ENCODE data around the gene BMF. TPM values are rescaled to one million over a fixed set of nuclear protein-coding genes. Genes with fewer than 3 reads are reported as not detected.
"Not testable (repeated sequence)": the region's sequence is repeated elsewhere in the genome, so short reads cannot be mapped to it uniquely, and the experiment has no call there.

The BMF gene
- total RNA-seq, 1 donor from 2014 or later, result 23.0 TPM

DNA sequence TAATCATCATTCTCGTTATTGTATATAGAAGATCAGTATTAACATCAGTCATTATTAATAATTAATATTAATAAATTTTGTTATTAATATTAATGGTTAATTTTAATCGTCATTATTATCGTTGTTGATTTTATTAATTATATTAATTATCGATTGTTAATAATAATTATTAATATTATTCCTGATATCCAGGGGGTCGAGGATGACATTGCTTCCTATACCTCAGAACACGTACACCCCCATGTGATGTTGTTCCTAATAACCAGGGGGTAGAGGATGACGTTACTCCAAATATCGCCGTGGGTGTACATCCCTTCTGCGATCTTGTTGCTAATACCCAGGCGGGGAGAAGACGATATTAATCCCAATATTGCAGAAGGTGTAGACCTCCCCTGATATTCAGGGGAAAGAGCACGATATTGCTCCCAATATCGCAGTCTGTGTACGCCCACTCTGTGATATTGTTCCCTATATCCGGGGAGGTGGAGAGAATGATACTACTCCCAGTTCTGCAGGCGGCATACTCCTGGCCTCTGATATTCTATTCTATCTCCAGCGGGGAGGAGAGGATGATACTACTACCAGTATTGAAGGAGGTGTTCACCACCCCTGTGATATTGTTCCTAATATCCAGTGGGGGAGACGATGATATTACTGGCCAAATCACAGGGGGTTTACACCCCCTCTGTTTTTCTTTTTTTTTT is 22.3 kb upstream of the BMF start:
- DNase-seq (ENCODE audit: low read depth, low spot score), result no peak
- TF ChIP-seq, protein P1, sequence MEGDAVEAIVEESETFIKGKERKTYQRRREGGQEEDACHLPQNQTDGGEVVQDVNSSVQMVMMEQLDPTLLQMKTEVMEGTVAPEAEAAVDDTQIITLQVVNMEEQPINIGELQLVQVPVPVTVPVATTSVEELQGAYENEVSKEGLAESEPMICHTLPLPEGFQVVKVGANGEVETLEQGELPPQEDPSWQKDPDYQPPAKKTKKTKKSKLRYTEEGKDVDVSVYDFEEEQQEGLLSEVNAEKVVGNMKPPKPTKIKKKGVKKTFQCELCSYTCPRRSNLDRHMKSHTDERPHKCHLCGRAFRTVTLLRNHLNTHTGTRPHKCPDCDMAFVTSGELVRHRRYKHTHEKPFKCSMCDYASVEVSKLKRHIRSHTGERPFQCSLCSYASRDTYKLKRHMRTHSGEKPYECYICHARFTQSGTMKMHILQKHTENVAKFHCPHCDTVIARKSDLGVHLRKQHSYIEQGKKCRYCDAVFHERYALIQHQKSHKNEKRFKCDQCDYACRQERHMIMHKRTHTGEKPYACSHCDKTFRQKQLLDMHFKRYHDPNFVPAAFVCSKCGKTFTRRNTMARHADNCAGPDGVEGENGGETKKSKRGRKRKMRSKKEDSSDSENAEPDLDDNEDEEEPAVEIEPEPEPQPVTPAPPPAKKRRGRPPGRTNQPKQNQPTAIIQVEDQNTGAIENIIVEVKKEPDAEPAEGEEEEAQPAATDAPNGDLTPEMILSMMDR (conservative IDR thresholded peaks at IDR 0.05), result no peak
- Mint-ChIP-seq H3K27me3 (ENCODE audit: low read depth) (peaks cover 42% of the 10 kb centered on the region), H3K4me1 (peaks cover 3% of the 10 kb centered on the region), H3K27ac (ENCODE audit: unreplicated experiment) (no peak overlapping the region), H3K9me3 (no peaks in the 10 kb centered on the region), H3K36me3 (ENCODE audit: low read depth) (no peaks in the 10 kb centered on the region), H3K4me3 (no peak overlapping the region)

DNA sequence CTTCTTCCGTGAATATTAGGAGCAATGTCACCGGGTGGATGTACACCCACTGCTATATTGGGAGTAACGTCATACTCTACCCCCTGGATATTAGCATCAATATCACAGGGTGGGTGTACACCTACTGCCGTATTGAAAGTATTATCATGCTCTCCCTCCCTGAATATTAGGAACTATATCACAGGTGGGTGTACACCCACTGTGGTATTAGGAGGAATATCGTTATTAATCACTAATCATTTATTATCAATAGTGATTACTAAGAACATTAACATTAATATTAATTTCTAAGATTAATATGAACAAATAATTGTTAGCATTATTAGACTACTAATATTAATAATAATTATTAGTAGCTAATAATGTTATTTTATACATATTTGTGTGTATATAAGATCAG is 21.4 kb upstream of the BMF start:
- Mint-ChIP-seq H3K4me1 (no peaks in the 10 kb centered on the region), H3K9me3 (no peaks in the 10 kb centered on the region), H3K4me3 (no peak overlapping the region), H3K36me3 (ENCODE audit: low read depth) (no peaks in the 10 kb centered on the region), H3K27ac (ENCODE audit: unreplicated experiment) (no peak overlapping the region), H3K27me3 (ENCODE audit: low read depth) (peaks cover 42% of the 10 kb centered on the region)
- TF ChIP-seq, protein P1 (conservative IDR thresholded peaks at IDR 0.05), result no peak
- no peak for DNase-seq (ENCODE audit: low read depth, low spot score)

DNA sequence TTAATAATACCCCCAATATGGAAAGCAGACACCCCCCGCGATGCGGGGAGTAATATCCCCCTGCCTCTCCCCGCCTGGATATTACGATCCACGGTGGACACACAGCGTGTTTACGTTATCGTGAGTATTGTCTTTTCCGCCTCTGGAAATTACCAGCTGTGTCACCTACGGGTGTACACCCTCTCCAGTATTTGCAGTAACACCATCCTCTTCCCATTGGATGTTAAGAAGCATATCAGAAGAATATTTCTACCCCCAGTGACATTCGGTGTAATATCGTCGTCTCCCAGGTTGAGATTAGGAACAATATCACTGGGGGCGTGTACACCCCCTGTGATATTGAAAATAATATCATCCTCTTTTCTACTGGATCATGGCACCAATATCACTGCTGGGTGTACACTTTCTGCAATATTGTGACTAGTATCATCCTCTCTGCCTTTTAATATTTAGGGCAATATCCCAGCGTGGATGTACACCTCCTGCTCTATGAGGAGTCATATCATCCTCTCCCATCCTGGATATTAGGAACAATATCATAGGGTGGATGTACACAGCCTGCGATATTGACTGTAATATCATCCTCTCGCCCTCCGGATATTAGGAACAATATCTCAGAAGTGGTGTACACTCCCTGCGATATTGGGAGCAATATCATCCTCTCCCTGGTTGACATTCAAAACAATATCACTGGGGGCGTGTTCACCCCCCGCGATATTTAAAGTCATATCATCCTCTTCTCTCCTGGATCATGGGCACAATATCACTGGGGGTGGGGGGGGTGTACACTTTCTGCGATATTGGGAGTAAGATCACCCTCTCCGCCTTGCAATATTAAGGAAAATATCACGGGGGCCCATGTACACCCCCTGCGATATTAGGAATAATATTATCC is 20.3 kb upstream of the BMF start:
- no peak for DNase-seq (ENCODE audit: low read depth, low spot score)
- Mint-ChIP-seq H3K4me1 (peaks cover 7% of the 10 kb centered on the region), H3K27me3 (ENCODE audit: low read depth) (peaks cover 42% of the 10 kb centered on the region), H3K27ac (ENCODE audit: unreplicated experiment) (no peak overlapping the region), H3K4me3 (no peak overlapping the region), H3K9me3 (no peaks in the 10 kb centered on the region), H3K36me3 (ENCODE audit: low read depth) (no peaks in the 10 kb centered on the region)
- TF ChIP-seq, protein P1 (conservative IDR thresholded peaks at IDR 0.05), result no peak

DNA sequence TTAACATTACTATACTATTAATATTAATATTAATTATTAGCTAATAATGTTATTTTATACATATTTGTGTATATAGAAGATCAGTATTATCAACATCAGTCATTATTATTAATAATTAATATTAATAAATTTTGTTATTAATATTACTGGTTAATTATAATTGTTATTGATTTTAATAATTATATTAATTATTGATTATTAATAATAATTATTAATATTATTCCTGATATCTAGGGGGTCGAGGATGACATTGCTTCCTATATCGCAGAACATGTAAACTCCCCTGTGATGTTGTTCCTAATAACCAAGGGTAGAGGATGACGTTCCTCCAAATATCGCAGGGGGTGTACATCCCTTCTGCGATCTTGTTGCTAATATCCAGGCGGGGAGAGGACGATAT is 17.3 kb upstream of the BMF start:
- no peaks in the 10 kb centered on the region for H3K9me3 Mint-ChIP-seq
- H3K27ac Mint-ChIP-seq (ENCODE audit: unreplicated experiment), result no peak overlapping the region
- no peak for DNase-seq (ENCODE audit: low read depth, low spot score)
- no peak overlapping the region for H3K4me3 Mint-ChIP-seq
- TF ChIP-seq, protein P1 (conservative IDR thresholded peaks at IDR 0.05), result no peak
- H3K27me3 Mint-ChIP-seq (ENCODE audit: low read depth), result peaks cover 39% of the 10 kb centered on the region
- H3K36me3 Mint-ChIP-seq (ENCODE audit: low read depth), result no peaks in the 10 kb centered on the region
- H3K4me1 Mint-ChIP-seq, result peaks cover 18% of the 10 kb centered on the region

DNA sequence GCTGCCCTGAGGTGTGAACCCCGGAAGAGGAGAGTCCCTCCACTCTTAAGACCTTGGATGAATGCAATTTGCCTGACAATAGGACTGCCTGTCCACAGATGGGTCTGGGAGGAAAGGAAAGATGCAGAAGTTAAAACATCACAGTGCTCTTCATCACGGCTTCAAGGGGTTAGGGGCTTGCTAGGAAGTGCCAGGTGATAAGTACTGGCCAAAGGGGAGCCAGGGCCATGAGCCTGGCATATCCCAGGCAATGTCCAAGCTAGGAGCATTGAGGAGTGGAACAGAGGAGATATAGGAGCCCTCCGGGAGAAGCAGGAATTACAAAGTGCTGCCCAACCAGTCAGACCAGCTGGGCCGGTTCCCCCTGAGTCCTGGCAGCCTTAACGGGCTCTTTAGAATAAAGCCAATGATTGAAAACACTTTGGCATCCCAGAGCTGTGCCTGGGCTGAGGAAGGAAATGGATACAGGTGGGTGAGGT is 16.2 kb upstream of the BMF start:
- not testable (repeated sequence) for DNase-seq (ENCODE audit: low read depth, low spot score)

DNA sequence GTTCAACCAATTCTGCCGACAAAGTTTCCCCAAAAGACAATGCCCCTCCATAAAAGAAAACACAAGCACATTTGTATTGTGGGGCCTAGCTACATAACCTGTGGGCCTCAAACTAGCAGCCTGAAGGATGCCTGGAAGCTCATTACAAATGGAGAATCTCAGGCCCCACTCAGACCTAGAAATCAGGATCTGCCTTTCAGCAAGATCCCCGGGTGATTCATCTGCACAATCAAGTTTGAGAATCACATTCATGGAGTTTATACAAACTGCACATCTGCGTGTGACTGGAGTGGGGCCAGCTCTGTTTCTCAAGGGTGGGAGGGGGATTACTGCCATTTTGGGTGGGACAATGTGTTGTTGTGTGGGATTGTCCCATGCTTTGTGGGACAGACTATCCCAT is 15.7 kb upstream of the BMF start:
- H3K9me3 Mint-ChIP-seq; H3K27ac Mint-ChIP-seq (ENCODE audit: unreplicated experiment); H3K36me3 Mint-ChIP-seq (ENCODE audit: low read depth); H3K4me3 Mint-ChIP-seq; DNase-seq (ENCODE audit: low read depth, low spot score): not testable (repeated sequence)
- peaks cover 18% of the 10 kb centered on the region for H3K4me1 Mint-ChIP-seq
- peaks cover 31% of the 10 kb centered on the region for H3K27me3 Mint-ChIP-seq (ENCODE audit: low read depth)

More for the DNA sequence above, 16.2 kb upstream of the BMF start:
- H3K4me3 Mint-ChIP-seq; H3K27ac Mint-ChIP-seq (ENCODE audit: unreplicated experiment); H3K9me3 Mint-ChIP-seq; H3K36me3 Mint-ChIP-seq (ENCODE audit: low read depth): not testable (repeated sequence)
- peaks cover 35% of the 10 kb centered on the region for H3K27me3 Mint-ChIP-seq (ENCODE audit: low read depth)
- H3K4me1 Mint-ChIP-seq, result peaks cover 18% of the 10 kb centered on the region

DNA sequence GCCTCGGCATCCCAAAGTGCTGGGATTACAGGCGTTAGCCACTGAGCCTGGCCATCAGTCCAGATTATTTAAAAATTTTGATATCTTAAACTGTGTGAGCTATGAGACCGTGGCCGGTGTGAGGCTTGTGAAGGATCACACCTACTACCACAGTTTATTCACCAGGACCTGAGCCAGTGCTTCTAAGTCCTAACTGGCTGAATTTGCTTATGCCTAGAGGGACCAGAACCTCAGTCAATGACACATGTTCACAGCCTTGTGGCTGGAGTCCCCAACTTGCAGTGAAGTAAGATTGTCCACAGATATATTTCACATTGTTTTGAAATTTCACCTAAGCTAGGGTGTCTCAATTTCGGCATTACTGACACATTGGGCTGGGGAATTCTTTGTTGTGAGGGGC is 15.2 kb upstream of the BMF start:
- not testable (repeated sequence) for H3K27ac Mint-ChIP-seq (ENCODE audit: unreplicated experiment)

DNA sequence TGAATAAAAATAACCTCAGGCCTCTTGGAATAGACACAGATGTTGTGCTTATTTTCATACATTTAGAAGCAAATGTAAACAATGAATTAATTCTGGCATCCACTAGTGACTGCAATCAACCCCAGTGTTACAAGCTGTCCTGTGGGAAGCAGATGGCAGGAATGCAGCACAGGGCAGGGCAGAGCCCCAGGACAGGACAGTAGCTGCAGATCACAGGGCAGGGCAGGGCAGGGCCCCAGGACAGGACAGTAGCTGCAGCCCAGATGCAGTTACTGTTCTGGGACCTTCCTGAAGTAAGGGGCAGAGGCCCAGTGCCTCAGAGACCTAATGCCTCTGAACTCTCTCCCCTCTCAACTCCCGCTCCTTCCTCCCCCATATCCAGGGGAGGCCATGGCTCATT is 14.3 kb upstream of the BMF start:
- not testable (repeated sequence) for DNase-seq (ENCODE audit: low read depth, low spot score); H3K36me3 Mint-ChIP-seq (ENCODE audit: low read depth); H3K4me3 Mint-ChIP-seq; H3K9me3 Mint-ChIP-seq
- Mint-ChIP-seq H3K27me3 (ENCODE audit: low read depth) (peaks cover 18% of the 10 kb centered on the region), H3K4me1 (peaks cover 18% of the 10 kb centered on the region), H3K27ac (ENCODE audit: unreplicated experiment) (peak overlapping the region; percentile 57)

More for the DNA sequence above, 15.2 kb upstream of the BMF start:
- not testable (repeated sequence) for H3K4me3 Mint-ChIP-seq; H3K9me3 Mint-ChIP-seq; H3K36me3 Mint-ChIP-seq (ENCODE audit: low read depth); DNase-seq (ENCODE audit: low read depth, low spot score)
- Mint-ChIP-seq H3K4me1 (peaks cover 18% of the 10 kb centered on the region), H3K27me3 (ENCODE audit: low read depth) (peaks cover 26% of the 10 kb centered on the region)

Data from neural crest cell (in vitro differentiated cells).